COLO668 (cell line): ENCODE data around the gene PTH1R.

Experiments used
- DNase-seq: peaks from one replicate; lab custom pipeline; 2025; ENCODE audit not compliant: unreplicated experiment; lab: John Stamatoyannopoulos, UW

PTH1R gene

GRCh38 chr3:46877406-46878125 is at the start of gene PTH1R:
PTH1R (plus strand) TSS chr3:46877721; CDS start chr3:46883560, 5,839 bp downstream.
- DNase-seq = no peak

- DNase-seq = no peak
Observed at GRCh38 chr3:46829699-46830208, 47.8 kb upstream of the PTH1R start.

GRCh38 chr3:46830801-46831200 is 46.7 kb upstream of the PTH1R start:
- no peak for DNase-seq

GRCh38 chr3:46831316-46831715 is 46.2 kb upstream of the PTH1R start:
- DNase-seq = no peak

DNA sequence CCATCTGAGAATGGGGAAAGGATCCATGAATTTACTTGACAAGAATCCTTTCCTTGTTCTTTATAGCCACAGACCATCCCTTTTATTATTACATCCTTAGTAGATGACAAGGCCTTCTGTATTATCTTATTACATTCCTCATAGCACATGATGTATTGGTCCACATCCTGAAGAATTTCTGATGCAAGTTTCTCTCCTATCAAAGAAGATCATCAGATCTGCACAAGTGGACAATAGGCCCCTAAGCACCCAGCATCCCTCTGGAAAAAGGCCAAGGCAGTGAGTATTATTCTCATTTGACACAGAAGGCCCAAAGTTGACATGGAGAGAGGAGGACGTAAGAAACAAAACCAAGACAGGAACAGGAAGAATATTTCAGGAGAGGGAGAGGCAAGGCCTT is 45.7 kb upstream of the PTH1R start:
- DNase-seq = no peak

DNA sequence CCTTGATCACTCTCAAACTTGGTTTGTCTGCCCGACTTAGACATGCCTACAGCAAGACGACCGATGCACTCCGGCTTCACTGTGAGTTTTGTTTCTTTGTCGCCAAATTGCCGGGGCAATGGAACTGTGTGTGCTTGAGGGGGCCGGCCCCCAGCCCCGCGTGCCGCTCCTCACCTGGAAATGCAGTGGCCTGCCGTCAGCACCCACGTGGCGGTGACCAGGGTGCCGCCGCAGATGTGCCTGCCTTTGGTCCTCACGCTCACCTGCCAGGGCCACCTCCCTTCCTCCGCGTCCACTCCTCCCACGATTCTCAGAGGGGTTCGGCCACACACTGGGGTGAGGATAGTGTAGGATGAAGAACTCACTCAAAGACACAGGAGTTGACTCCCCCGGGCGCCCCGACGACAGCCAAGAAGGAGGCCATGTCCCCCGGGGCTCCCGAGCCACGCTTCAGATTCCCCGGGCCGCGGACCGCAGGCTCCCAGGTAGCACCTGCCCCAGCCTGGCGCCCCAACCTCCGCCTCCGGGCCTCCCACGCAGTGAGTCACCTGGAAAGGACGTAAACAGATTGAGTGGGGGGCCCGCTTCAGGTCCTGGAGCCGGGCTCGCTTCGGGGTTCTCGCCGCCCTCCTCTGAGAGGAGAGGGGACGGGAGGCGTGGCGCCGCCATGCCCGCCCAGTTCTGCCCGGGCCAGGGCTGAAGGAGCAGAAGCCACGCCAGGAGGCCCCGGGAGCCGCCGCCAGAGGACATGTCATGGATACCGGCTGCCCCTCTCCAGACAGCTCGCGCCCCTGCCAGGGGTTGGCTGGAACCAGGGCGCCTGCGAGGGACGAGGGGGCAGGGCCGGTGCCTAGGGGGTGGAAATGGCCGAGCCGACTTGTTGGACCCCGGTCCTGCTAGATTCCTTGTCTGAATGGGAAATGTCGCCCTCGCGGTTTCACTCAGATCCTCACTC is 43.9 kb upstream of the PTH1R start:
- DNase-seq = no peak

GRCh38 chr3:46835054-46835453 is 42.5 kb upstream of the PTH1R start:
- no peak for DNase-seq

DNA sequence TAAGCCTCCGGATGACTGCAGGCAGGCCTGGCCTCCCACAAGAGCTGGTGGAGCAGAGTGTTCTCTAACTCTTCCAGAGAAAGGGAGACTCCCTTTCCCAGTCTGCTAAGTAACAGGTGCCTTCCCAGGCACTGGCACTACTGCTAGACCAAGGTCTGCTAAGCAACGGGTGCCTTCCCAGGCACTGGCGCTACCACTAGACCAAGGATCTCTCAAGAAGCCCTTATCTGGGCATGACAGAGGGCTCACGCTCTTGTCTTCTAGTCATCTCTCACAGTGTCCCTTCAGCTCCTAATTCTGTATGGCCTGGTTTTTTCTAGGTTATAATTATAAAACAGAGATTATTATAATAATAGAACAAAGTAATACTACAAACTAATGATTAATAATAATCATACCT is 42.0 kb upstream of the PTH1R start:
- DNase-seq = no peak

DNA sequence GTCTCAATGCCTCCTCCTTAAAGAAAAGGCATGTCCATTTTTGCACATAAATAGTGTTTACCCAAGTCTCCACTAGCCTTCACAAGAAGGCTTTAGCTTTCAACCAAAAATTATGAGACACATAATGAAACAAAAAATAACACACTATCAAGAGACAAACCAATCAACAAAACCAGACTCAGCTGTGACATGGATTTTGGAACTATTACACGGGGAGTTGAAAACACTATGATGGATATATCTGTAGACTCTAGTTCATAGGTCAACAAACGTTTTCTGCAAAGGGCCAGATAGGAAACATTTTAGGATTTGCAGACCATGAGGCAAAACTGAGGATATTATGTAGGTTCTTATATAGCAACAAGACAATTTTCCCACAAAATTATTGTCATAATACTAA is 39.2 kb upstream of the PTH1R start:
- DNase-seq = no peak

DNA sequence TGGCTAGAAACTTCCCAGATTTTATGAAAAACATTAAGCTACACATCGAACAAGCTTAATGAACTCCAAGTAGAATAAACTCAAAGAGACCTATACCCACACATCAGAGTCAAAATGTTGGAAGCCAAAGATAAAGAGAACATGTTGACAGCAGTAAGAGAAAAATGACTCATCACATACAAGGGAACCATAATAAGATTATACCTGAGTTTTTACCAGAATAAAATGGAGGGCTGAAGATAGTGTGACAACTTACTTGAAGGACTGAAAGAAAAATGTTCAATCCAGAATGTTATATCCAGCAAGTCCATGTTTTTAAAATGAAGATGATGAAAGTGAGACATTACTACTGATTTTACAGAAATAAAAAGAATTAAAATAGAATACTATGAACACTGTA is 37.0 kb upstream of the PTH1R start:
- DNase-seq = no peak

- DNase-seq = no peak
Observed at GRCh38 chr3:46843508-46843907, 34.0 kb upstream of the PTH1R start.

DNA sequence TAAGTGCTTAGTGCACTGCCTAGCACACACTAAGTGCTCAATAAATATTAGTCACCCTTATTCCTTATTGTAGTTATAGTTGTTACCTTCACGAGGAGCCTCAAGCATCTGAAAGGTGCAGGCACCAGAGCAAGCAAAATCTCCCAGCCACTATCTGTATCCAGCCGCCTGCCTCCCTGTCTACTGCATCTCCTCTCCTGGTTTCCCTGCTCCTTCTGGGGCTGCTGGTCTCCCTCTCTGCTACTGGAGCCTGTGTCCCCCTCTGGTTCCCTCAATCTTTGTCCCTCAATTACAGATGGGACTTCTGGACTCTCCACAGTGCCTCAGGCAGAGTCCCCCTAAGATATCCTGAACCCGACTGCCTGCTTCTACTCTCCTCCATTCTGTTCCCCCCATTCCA is 33.1 kb upstream of the PTH1R start:
- no peak for DNase-seq

DNA sequence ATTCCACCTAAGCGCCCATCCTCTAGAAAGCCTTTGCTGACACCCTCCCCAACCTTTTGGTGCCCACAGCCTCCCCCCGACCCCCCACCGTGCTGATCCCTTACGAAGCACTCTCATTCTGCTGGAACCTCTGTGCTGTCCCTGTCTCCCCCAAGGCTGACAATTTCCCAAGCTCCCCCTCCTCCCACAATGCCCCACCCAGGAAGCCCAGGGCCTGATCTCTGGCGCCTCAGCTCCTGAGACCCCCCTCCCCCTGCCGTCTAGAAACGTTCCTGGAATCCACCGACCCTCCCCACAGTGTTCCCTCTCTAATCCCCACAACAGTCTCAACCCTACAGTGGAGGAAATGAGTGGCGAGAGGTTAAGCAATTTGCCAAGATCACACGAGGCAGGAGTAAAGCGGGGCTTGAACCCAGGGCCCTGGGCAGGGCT is 32.6 kb upstream of the PTH1R start:
- no peak for DNase-seq

GRCh38 chr3:46845397-46845859 is 32.1 kb upstream of the PTH1R start:
- DNase-seq = peak; percentile 32

DNA sequence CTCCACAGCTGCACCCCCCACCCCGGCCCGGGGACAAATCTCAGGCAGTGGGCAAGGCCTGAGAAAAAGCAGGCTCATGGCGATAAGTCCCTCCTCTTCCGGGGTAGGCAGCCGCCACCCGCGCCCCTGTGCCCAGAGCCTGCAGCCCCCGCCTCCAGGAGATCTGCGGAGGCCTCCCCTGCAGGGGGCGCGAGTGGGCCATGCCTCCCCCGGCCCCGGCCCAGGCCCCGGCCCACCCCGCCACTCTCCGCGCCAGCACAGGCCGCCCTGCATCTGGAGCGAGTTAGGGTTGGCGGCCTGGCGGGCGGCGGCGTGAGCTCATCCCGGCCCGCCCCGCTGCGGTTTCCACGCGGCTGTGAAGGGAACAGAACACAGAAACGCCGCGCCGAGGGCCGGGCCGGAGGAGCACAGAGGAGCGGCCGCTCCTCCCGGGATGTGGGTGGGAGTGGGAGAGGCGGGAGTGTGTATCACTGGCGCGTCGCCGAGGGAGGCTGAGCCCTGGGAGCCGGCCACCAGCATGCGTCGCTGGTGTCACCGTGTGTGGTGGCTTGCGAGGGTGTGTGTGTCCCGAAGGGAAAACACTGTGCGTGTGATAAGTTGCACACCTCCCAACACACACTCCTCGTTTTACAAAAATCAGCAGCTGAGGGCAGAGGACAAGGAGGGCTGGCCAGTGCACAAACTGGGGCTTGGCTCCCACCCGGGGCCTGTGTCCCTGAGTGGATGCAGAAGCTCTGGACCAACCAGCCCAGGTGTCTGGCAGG is 31.5 kb upstream of the PTH1R start:
- DNase-seq = peak; percentile 54

GRCh38 chr3:46846624-46847542 is 30.6 kb upstream of the PTH1R start:
- no peak for DNase-seq

GRCh38 chr3:46847744-46848143 is 29.8 kb upstream of the PTH1R start:
- DNase-seq = no peak

DNA sequence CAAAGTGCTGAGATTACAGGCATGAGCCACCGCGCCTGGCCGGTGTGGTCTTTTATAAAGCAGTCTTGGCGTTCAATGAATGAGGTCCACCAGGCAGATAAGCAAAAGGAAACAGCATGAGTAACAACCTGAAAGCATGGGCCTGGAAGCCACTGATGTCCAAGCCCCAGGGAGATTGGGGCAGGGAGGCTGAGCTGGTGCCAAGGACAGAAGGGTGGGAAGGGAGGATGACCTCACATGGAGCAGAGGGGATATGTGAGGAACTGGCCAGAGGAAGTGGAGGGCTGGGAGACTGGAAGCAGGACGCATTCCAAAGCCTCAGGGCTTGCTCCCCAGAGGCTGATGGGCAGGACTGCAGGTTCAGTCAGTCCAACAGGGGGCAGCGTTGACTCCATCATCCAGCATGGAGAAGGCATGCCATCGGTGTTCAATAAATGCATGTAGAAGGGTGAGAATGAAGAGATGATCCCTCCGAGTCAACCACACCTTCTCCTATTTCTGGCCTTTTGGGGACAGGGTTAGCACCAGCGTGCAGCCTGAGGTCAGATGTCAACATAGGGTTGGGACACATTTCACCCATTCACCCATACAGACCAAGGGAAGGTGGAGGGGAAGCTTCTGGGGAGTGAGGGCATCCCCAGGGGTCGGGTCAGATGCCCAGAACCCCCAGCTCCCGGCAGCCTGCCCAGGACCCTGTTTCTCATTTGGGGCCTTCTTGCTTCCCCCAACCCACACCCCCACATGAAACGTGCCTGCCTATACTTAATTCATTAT is 29.1 kb upstream of the PTH1R start:
- DNase-seq = peak; percentile 3

DNA sequence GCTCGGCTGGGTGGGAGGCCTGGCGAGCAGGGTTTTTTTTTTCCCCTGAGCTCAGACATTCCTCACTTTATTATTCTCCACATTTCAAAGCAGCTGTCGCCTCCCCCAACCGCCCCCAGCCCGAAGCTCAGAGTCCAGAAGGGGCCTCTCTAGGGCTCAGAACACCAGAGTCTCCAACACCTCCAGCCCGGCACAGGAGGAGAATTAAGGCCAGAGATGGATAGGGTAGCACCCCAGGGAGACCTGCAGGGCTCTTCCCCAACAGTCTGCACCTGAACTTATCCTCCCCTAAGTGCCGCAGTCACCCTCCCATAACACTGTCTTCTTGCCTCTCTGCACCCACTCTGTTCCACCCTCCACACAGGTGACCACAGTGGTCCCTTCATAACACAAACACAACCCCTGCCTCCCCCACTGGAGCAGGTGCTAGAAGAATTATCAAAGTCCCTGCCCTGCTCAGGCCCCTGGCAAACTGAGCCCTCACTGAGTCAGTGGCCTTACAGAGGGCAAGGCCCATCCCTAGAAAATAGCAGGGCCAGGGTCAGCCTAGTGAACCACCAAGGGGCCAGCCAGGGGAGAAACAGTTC is 28.4 kb upstream of the PTH1R start:
- DNase-seq = no peak
